HepG2 (cell line): Measurements from ENCODE around the gene ABCC3. TPM values are rescaled to one million over a fixed set of nuclear protein-coding genes. Genes with fewer than 3 reads are reported as not detected.
A peak's percentile ranks its signal among the peaks of the same experiment; 100 is the strongest.

Experiments used
- DRAP1 ChIP-seq: IDR thresholded peaks from 2 replicates; pipeline ENCODE4 v1.6.1; 2016; ENCODE audit warnings: missing genetic modification reagents, missing compliant biosample characterization
- GABPA ChIP-seq, 2 experiments: IDR thresholded peaks; 2 replicates each; pipeline ENCODE4 v1.6.1; 2011 to 2016; ENCODE audit warnings: low read depth in 2 of 2, low read length in 1 of 2, missing biosample characterization in 1 of 2, missing genetic modification characterization in 1 of 2
- KDM2A ChIP-seq: sonication (generic); formaldehyde crosslinking; IDR thresholded peaks from 2 replicates; pipeline ENCODE4 v1.4.0; 2020; ENCODE audit warnings: low read depth, missing genetic modification reagents, borderline replicate concordance
- MLLT10 ChIP-seq: sonication (generic); formaldehyde crosslinking; IDR thresholded peaks from 2 replicates; pipeline ENCODE4 v1.4.0; 2020; ENCODE audit warnings: missing genetic modification reagents
- NFRKB ChIP-seq: fragments of 450-650 bp; IDR thresholded peaks from 2 replicates; pipeline ENCODE4 v1.6.1; 2017
- POGZ ChIP-seq: sonication (generic); formaldehyde crosslinking; IDR thresholded peaks from 2 replicates; pipeline ENCODE4 v1.4.0; 2020; ENCODE audit warnings: mild to moderate bottlenecking, missing genetic modification reagents
- SOX5 ChIP-seq: IDR thresholded peaks from 2 replicates; pipeline ENCODE4 v1.6.1; 2016; ENCODE audit warnings: borderline replicate concordance
- SP140L ChIP-seq: sonication (generic); formaldehyde crosslinking; IDR thresholded peaks from 2 replicates; pipeline ENCODE4 v1.4.0; 2020; ENCODE audit warnings: missing genetic modification reagents, borderline replicate concordance
- TBL1XR1 ChIP-seq: fragments of 150-350 bp; IDR thresholded peaks from 2 replicates; pipeline ENCODE4 v1.6.1; 2014; ENCODE audit warnings: borderline replicate concordance, low read length; ENCODE audit not compliant: partially characterized antibody
- TSC22D2 ChIP-seq: sonication (generic); formaldehyde crosslinking; IDR thresholded peaks from 2 replicates; pipeline ENCODE4 v1.5.1; 2020; ENCODE audit warnings: missing genetic modification reagents, mild to moderate bottlenecking, borderline replicate concordance
- ZNF281 ChIP-seq: sonication (generic); formaldehyde crosslinking; IDR thresholded peaks from 2 replicates; pipeline ENCODE4 v1.4.0; 2020; ENCODE audit warnings: missing genetic modification reagents, borderline replicate concordance
- ZNF407 ChIP-seq: sonication (generic); formaldehyde crosslinking; IDR thresholded peaks from one replicate; pipeline ENCODE4 v1.5.1; 2020; ENCODE audit warnings: mild to moderate bottlenecking, missing genetic modification reagents; ENCODE audit errors: not compliant biosample characterization
- ZNF639 ChIP-seq: conservative IDR thresholded peaks from 2 replicates; pipeline ENCODE4 v1.6.1; 2018; ENCODE audit warnings: missing genetic modification reagents
- ZUFSP ChIP-seq: sonication (generic); formaldehyde crosslinking; IDR thresholded peaks from 2 replicates; pipeline ENCODE4 v1.9.0; 2021; ENCODE audit warnings: missing genetic modification reagents, mild to moderate bottlenecking, borderline replicate concordance
- polyA plus RNA-seq, 8 experiments: library from polyadenylated mRNA; depleted of rRNA in 3 of 8; stranded (reverse) in 7 of 8; unstranded in 1 of 8; fragments of >200 nt; fragmentation: Illumina TruSeq in 4 of 8; extraction: Trizol in 4 of 8; gene quantifications; 2 replicates each; pipeline versions ENCODE4 v1.2.1 to v1.2.3, GENCODE V29; 2011 to 2016; ENCODE audit warnings: low read depth in 4 of 8, missing spikeins in 1 of 8, mixed read lengths in 1 of 8; ENCODE audit not compliant: insufficient read depth in 1 of 8
- total RNA-seq, 5 experiments: library from RNA; depleted of rRNA; stranded (reverse); fragments of >200 nt; fragmentation: Illumina TruSeq; extraction: Trizol; gene quantifications; 2 replicates each; pipeline ENCODE4 v1.2.3, GENCODE V29; 2016; ENCODE audit warnings: low read depth in 1 of 5

Gene ABCC3
- total and polyA plus RNA-seq, 2 of the 13 experiments (the other 11 are each of a cell fraction or from before 2014, with no cell fraction given), result 25.2 to 50.7 TPM

GRCh38 chr17:50634224-50634914 lies at the start of gene ABCC3 (continued):
- TF ChIP-seq TSC22D2 (CRISPR knock-in tag) (0 out of 2 replicates have a peak, but pooled peaks have one; percentile 20), POGZ (no peak), NFRKB (no peak), GABPA (IDR thresholded peaks at IDR 0.05; ENCODE audit: low read depth, low read length) (no peak), GABPA (CRISPR knock-in tag; IDR thresholded peaks at IDR 0.05; ENCODE audit: low read depth) (no peak), ZUFSP (CRISPR knock-in tag) (no peak), MLLT10 (CRISPR knock-in tag) (no peak), KDM2A (CRISPR knock-in tag) (peak; percentile 70), DRAP1 (CRISPR knock-in tag) (no peak), TBL1XR1 (no peak), ZNF639 (CRISPR knock-in tag) (no peak), ZNF407 (CRISPR knock-in tag) (no peak), SP140L (CRISPR knock-in tag) (no peak), ZNF281 (CRISPR knock-in tag) (peak; percentile 72), SOX5 (peak; percentile 14; the same call in 1 of the 2 replicates)
